ENCODE data around the gene BMPR2.
"Not testable (repeated sequence)": the region's sequence is repeated elsewhere in the genome, so short reads cannot be mapped to it uniquely, and the experiment has no call there.

Gene BMPR2

GRCh38 chr2:202375609-202376408, at the start of gene BMPR2:
Gene BMPR2 (plus strand): TSS chr2:202376327. CDS start chr2:202377475, 1,148 bp downstream.
- peak within 1 kb of the TSS; percentile 77 to 99 (median 96) for H3K27ac ChIP-seq
- peak within 1 kb of the TSS; percentile 82 to 98 (median 88) for H3K4me3 ChIP-seq

DNA sequence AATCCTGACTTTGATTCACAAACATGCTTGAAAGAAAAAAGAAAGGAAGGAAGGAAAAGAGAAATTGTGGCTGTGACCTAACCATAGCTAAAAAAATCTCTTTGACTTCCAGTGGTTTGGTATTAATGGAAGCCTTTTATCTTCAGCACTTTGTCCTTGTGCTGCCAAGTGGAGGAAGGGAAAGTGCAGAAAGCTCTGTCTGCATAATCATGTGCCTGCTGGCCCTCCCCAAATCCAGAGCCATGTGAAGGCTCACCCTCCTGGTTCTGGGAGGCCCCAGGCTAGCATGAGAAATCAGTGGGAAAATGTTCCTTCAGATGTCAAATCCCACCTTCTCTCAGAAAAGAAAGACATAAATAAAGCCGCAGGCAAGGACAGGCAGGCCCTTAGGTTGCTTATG, 48.3 kb upstream of the BMPR2 start:
- H3K4me3 ChIP-seq = no peak overlapping the region

GRCh38 chr2:202335791-202336467, 40.2 kb upstream of the BMPR2 start:
- no peak overlapping the region for H3K4me3 ChIP-seq
- no peak overlapping the region for H3K27ac ChIP-seq

More for the DNA sequence above, 48.3 kb upstream of the BMPR2 start:
- H3K27ac ChIP-seq = no peak overlapping the region

- Histone ChIP-seq H3K27ac (no peak overlapping the region), H3K4me3 (no peak overlapping the region)
Measured at GRCh38 chr2:202337151-202337550, 39.0 kb upstream of the BMPR2 start.

DNA sequence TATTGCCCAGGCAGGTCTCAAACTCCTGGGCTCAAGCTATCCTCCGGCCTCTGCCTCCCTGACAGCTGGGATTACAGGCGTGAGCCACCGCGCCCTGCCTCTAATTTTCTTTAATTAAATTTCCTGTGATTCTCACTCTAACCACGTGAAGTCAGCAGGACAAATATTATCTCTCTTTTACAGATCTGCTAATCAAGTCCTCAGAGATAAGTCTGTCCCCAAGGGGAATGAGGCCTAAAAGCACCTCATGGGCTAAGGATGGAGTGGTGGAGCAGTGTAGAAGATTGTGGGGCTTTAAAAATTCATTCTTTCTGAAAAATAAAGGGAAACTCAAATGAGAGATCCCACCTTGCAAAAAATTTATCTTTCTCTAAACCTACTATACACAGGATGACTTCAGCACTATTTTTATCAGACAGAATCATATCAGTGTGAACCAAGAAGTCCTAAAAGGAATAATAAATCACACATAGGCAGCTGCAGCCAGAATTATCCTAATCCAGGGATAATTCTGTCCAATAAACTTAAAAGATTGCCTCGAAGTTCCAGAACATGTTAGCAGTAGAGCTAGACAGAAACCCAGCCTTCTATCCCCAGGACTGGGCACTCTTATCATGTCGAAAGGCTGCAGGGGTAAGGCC, 38.3 kb upstream of the BMPR2 start:
- Histone ChIP-seq H3K4me3 (no peak overlapping the region), H3K27ac (no peak overlapping the region)

DNA sequence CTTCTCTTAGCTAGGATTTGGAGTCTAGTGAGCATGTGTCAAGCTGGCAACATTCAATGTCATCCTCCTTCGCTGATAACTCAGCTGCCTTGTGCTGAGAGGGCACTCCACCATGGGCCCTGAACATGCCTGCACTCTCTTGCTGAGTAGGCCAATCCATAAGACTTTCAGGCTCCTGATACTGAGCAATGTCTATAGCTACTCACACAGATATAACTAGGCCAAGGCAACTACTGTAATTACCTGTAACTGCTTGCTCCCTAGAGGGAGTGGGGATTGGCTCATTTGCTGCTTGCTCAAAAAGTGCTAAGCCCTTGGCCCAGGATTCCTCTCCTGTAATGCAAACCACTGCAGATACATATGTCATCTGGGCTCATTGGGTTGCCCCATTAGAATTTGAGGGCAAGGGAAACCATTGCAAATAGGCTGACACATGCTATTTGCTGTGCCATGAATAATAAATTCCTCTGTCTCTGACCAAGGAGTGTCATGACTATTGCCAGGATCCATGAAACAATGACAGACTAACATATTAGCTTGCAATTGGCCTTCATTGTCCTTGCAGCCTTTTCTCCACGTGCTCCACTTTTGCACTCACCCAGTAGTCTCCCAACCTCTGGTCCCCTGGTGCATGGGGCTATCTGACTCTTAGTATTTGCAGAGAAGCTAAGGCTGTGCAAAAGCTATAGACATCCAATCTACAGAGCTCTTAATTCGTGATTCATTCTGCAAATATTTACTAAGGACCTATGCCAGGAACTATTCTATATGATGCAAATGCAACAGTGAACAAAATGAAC, 36.9 kb upstream of the BMPR2 start:
- no peak overlapping the region for H3K4me3 ChIP-seq
- H3K27ac ChIP-seq = no peak overlapping the region

DNA sequence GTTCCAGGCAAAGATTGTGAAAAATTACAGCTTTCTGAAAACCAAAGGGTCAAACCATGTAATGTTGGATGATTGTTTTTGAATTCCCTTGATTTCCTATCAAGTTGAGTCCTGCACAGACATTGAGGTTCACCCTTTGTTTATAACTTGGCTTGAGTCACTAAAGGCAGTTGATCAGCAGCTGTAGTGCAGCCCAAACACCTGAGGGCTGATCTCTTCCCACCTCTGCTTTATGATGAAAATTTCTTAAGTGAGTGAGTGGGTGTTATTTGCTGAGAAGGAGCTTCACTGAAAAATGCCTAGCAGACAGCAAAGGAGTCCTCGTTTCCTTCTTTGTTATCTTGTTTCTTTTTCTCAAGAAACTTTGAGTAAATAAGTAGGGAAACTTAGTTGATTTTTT, 31.9 kb upstream of the BMPR2 start:
- peak overlapping the region in 3 of 21 experiments; percentile 2 to 13 (median 10) for H3K27ac ChIP-seq
- no peak overlapping the region for H3K4me3 ChIP-seq

DNA sequence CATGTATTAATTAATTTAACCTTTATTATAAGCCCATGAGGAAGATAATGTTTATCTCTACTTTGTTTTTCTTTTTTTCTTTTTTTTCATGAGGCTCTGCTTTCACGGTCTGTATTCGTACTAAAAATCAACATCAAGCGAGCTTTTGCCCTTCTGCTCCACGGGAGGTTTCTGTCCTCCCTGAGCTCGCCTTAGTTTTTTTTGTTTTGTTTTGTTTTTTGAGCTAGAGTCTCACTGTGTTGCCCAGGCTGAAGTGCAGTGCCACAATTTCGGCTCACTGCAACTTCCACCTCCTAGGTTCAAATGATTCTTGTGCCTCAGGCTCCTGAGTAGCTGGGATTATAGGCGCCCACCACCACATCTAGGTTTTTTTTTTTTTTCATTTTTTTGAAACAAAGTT, 29.9 kb upstream of the BMPR2 start:
- Histone ChIP-seq H3K27ac (no peak overlapping the region), H3K4me3 (no peak overlapping the region)

DNA sequence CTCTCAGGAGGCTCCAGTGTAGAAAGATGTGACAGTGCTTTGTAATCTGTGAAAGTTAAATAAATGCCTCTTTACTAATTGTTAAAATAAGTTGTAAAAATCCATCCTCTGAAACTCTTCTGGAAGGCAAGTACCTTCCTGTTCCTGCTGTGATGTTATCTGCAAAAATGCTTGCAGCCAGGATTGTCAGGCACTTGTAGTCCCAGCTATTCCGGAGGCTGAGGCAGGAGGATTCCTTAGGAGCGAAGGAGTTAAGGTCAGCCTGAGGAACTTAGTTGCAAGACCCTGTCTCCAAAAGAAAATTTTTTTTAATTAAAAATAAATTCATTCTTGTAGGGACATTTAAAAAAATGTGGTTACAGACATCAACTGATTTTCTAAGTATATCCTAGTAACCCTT, 22.7 kb upstream of the BMPR2 start:
- H3K27ac ChIP-seq = no peak overlapping the region
- H3K4me3 ChIP-seq = no peak overlapping the region

DNA sequence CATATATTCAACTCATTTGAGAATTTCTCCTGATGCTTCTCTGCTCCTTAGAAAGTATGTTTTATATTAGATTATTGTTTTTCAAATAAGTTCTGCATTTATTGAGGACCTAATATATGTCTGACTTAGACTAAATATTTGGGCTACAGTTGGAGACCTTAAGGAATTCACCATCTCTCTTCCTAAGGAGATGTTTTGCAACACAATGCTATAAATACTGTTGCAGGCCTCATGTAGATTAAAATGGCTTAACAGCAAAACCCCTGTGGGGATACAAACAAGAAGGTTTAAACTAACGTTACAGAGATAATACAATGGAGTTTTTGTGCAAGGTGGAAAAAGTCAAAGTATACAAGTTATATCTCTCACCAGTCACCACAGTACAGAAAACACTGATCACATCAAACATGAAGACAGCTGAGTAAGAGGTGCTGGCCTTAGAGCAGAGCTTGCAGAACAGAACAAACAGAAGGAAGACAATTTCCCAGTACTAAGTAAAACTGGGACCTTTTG, 20.1 kb upstream of the BMPR2 start:
- Histone ChIP-seq H3K4me3 (no peak overlapping the region), H3K27ac (no peak overlapping the region)

- H3K4me3 ChIP-seq, H3K27ac ChIP-seq: not testable (repeated sequence)
Measured at GRCh38 chr2:202358924-202359323, 17.2 kb upstream of the BMPR2 start.

DNA sequence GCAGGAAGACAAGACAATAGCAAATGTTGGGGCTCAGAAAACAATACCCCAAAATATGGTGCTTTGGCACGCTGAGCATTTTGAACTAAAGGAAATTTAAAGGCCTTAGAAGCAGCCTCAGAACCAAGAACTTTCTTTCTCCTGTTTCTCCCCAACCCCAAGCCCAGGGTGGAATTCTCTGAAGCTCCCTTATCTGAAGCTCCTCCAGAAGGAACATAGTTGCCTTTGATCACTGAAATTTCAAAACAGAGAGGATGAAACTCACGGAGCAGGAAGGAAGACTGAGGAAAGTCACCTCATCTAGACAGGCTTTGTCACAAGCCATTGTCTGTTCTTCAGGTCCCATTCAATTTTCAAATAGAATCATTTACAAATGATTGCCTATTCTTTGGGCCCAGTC, 15.5 kb upstream of the BMPR2 start:
- H3K27ac ChIP-seq = peak overlapping the region in 1 of 21 experiments; percentile 30
- no peak overlapping the region for H3K4me3 ChIP-seq

DNA sequence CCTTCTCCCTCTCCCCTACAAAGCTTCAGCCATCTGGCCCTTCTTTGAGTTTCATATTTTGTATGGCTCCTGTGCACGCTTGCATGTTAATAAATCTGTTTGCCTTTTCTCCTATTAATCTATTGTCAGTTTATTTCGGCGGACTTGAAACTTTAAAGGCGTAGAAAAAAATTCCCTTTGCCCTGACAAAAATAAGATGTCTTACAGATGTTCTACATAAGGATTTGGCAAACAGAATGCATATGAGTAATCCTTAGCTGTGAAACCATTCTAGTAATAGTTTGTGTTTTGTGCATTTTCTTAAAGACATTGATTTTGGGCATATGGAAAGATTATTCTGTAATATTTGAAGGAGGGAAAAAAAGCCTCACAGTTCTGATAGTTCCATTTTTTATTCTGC, 15.0 kb upstream of the BMPR2 start:
- Histone ChIP-seq H3K4me3 (no peak overlapping the region), H3K27ac (no peak overlapping the region)

DNA sequence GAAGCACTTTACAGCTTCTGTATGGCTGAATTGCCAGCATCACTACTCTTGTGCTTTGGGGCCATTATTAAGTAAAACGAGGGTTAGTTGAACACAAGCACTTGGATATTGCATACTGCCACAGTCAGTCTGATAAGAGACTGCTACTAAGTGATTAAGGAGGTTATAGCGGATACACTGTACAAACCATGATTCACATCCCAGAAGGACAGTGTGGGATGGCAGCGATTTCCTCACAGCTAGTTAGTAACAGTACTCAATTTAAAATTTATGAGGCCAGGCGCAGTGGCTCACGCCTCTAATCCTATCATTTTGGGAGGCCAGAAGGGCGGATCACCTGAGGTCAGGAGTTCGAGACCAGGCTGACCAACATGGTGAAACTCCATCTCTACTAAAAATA, 2.6 kb upstream of the BMPR2 start:
- Histone ChIP-seq H3K27ac (no peak overlapping the region), H3K4me3 (no peak overlapping the region)

GRCh38 chr2:202374383-202374782, 1.7 kb upstream of the BMPR2 start:
- peak overlapping the region in 16 of 21 experiments; percentile 92 to 99 (median 96) for H3K27ac ChIP-seq
- peak overlapping the region in 4 of 7 experiments; percentile 82 to 98 (median 90) for H3K4me3 ChIP-seq

DNA sequence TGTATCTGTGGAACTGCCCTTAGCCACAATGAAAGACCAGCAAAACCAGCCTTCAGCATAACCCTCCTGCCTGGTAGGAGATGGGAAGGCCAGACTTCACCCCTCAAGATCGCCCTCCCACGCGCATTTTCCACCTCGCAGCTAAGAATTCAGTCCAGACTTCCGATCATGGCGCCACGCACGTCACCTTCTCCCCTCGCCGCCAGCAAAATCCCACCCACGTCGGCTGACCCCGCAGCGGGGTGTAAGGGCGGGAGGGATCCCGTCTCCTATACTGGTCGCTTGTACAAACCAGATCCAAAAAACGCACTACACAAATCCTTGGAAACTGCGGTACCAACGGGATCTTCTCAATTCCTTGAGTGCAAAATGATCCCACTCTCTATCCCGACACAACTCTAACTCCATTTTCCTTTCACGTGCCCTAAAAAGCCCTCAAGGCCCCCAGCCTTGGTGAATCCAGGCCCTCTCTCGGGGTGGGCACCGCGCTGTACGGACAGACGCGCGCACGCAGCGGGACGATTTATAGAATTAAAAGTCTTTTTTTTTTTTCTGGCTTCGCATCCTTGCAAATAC, 1.0 kb upstream of the BMPR2 start:
- Histone ChIP-seq H3K27ac (peak overlapping the region; percentile 36 to 99 (median 96)), H3K4me3 (peak overlapping the region; percentile 82 to 98 (median 88))

DNA sequence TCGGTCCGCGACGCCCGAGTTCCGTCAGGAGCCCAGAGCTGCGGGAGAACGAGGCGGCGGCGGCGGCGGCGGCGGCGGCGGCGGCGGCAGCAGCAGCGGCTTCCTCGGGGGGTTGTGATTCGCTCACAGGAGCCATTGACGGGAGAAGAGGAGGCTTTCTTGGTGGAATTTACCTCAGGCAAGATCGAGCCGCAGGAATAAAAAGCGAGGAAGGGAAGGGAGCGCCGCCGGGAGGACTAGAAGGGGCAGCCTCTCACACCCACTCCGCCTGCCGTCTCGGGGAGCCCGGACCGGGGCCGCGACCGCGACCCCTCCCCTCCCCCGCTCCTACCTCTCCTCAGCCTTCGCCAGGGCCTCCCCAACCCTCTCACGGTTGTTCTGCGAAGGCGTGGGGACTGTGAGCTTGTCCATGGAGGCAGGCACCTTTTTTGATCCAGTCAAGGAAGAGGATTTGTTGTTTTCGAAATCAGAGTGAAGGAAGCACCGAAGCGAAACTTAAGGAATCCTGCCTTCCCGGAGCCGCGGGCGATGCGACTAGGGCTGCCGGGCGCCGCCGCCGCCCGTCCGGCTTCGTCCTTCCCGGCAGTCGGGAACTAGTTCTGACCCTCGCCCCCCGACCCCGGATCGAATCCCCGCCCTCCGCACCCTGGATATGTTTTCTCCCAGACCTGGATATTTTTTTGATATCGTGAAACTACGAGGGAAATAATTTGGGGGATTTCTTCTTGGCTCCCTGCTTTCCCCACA, 506 bp downstream of the BMPR2 start:
- peak overlapping the region; percentile 82 to 98 (median 88) for H3K4me3 ChIP-seq

DNA sequence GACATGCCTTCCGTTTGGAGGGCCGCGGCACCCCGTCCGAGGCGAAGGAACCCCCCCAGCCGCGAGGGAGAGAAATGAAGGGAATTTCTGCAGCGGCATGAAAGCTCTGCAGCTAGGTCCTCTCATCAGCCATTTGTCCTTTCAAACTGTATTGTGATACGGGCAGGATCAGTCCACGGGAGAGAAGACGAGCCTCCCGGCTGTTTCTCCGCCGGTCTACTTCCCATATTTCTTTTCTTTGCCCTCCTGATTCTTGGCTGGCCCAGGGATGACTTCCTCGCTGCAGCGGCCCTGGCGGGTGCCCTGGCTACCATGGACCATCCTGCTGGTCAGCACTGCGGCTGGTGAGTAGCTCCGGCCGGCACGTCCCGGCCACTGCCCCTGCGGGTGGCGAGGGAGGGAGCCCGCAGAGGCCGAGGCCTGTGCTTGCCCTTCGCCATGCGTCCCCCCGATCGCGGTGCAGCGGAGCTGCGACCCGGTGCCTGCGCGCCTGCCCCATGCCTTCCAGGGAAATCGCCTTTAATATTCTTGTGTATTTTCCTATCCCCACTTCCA, 1.2 kb downstream of the BMPR2 start:
- peak overlapping the region; percentile 77 to 99 (median 96) for H3K27ac ChIP-seq
- peak overlapping the region; percentile 82 to 98 (median 88) for H3K4me3 ChIP-seq

More for the DNA sequence above, 506 bp downstream of the BMPR2 start:
- H3K27ac ChIP-seq = peak overlapping the region; percentile 77 to 99 (median 96)

All from skin epidermis (tissue), 12 donors.